Right ventricle myocardium inferior (tissue), 1 donor: ENCODE measurements around the gene ZNF827. TPM values are rescaled to one million over a fixed set of nuclear protein-coding genes. Genes with fewer than 3 reads are reported as not detected.

Experiments used
- ATAC-seq: fragments of 200-7000 bp; cut with Tn5 transposase; one replicate; pipeline ENCODE4 v1.9.1; 2020; ENCODE audit warnings: mild to moderate bottlenecking, moderate library complexity
- DNase-seq: peaks from one replicate; pipeline ENCODE4 v3.0.0; 2021; ENCODE audit errors: missing footprints
- intact Hi-C: fragments of 100-400 bp; cut with DNase I; formaldehyde crosslinking; loops from one replicate; pipeline ENCODE4 v1.11.0; 2022
- total RNA-seq: library from RNA; stranded (reverse); fragmentation: NEBNext Ultra II Directional; extraction: Animal tissue kit (Norgen Biotek cat#: 25700); gene quantifications from one replicate; pipeline ENCODE4 v1.2.1, GENCODE V29; 2021
- donor health status: DM: no; HTN: yes; CAD: no; lungs with severe emphysema.

Gene ZNF827
- total RNA-seq, 1 donor from 2014 or later = 11.9 TPM

DNA sequence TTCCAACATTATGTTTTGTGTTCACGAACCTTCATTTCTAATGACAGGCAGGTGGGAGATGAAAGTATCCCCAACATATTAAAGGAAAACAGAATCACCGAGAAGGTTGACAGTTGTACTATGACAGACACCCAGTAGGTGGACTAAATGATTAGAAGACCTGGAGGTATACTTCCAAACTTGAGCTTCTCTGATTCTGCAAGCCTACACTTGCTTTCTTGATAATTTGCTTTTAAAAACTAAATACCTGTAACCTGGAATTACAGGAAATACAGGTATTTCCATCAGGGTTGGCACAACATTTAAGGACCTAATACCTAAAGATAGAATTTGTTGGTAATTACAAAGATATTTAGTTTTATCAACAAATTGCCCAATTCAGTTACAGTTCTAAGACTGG, 215.3 kb downstream of the ZNF827 start:
- intact Hi-C loops = no loop called here
- no peak for ATAC-seq
- no peak for DNase-seq

DNA sequence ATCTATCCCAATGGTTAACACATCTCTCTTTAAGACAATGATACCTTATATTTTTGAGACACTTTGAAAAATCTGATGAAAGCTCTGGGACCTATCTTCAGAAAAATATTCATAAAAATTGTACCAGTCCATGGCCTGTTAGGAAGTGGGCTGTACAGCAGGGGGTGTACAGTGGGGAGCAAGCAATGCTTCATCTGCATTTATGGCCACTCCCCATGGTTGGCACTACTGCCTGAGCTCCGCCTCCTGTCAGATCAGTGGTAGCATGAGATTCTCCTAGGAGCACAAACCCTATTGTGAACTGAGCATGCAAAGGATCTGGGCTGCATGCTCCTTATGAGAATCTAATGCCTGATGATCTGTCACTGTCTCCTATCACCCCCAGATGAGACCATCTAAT, 216.1 kb downstream of the ZNF827 start:
- intact Hi-C loops = no loop called here
- ATAC-seq (peak; percentile 40), DNase-seq (no peak)

DNA sequence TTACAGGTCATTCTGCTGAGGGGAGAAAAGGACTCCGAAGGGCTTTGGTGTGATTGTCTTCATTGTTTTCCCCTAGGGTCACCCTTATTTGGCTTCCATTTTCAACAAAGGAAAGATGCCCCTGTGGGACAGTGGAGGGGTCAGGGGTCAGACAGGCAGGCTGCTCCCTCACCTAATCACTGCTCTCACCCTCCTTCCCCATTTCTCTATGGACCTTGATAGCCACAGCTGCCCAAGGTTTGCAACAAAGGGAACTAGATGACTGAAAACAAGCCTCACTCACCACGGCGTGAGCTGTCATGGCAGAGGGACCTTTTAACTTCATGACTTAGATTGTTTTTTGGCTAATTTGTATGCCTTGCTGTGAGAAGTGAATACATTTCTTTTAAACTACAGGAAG, 218.0 kb downstream of the ZNF827 start:
- ATAC-seq = no peak
- DNase-seq = no peak
- intact Hi-C loops = no loop called here

DNA sequence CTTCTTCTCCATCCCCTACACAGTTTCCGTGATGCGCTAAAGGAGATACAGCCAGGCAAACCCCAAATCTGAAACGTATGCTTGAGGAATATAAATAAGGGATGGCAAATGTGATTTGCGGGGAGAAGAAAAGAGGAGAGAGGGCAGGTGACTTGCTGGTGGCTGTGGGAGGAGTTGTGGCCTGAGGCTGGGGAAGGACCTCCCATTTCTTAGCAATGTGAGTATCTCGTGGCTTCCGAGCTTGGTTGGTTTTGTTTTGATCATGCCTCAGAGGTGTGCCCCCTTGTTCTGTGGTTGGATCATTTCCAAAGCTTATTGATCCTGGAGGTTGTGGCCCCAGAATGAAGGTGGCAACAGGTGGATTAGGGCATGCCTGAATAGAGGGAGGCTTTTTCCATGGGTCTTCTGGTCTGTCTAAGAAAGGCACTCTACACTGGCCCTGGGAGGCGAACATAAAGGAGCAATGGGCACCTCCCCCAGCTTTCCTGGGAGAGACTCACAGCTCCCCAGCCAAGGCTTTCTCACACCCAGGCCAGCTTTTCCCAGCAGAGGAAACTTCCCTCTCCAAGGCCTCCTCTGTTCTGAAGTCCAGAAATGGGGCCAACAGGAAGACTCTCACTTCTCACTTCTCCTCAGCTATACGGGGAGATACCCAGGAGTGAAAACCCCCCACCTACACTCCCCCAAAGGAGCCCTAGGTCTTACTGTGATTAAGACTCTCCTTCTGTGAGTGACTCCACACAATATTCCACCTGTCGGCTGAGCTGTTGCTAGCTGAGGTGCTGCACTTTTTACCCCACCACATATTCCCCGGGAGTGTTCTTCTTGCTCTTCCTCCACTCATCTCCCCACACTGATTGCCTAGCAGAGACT, 218.6 kb downstream of the ZNF827 start:
- ATAC-seq (no peak), DNase-seq (no peak)
- intact Hi-C loops = no loop called here

DNA sequence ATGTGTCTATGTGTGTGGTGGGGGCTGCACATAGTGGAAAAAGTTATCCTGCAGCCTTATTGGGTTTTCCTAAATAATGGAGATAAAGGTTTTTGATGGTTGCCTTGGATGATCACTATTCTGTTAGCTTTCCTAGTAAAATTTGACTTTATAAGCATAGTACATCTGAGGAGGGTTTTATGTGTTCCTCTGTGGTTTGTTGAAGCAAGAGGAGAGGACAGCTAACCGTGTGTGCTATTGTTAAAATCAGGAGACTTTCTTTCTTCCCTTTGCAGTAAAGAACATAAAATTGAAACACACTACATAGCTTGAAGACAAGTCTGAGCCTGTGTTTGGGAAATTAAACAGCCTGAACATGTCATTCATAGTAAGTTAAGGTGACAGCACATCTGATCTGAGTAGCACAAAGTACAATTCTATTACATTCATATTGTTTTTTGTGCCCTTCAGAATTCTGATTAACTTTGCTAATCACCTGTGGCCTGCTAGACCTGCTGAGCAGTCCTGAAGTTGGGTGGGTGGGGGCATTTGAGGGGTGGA, 221.9 kb downstream of the ZNF827 start:
- no peak for DNase-seq
- intact Hi-C loops = no loop called here
- ATAC-seq = no peak

DNA sequence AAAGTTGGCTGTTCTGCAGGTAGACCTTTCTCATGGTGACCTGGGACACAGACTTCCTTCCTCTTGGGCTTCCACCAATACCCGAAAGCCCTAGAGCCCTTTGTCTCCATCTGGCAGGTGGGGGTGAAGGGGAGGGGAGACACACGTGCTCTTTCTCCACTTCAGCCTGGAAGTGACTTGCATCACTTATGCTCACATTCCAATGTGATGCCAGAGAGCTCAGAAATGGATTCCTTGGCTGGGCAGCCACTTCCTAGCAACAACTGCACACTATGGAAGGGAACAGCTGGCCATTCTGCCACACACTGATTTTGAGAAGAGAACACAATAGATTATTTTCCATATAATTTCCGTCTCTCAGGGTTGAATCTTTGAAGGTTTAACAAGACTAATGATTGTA, 222.4 kb downstream of the ZNF827 start:
- intact Hi-C loops = no loop called here

DNA sequence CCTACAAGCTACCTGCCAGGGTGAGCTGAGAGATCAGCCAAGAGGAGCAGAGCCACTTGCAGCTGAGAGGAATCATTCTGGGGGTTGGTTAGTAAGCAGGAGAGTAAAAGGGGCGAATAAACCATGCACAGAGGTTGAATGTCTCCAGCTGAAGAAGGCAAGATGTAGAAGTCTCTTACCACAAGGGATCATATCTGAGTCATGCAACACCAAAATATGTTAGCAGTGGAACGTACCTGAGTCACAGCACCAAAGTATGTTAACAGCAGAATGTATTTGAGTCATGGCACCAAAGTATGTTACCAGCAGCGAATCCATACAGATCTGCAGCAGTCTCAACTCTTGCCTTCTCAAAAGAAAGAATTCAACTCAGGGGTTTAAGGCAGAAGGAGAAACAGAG, 228.8 kb downstream of the ZNF827 start:
- intact Hi-C loops = no loop called here
- ATAC-seq = no peak
- no peak for DNase-seq

More for the DNA sequence above, 222.4 kb downstream of the ZNF827 start:
- ATAC-seq (peak; percentile 69), DNase-seq (no peak)

DNA sequence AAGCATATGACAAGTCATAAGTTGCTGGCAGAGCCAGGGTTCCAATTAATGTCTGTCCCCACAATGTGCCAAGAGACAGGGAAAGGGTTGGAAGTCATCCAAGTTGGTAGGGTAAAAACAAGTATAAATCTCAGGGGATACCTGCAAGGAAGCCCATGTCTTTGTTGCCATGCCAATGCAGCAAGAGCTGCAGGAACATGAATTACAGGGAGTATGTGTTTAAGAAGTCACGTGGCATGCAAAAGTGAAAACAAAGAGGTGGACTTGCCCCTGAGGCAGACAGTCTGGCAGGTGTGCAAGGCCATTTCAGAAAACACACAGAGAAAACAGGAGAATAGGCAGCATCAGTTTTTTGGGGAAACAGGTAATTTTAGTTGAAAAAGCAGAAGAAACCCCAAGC, 229.3 kb downstream of the ZNF827 start:
- intact Hi-C loops = no loop called here
- no peak for DNase-seq
- no peak for ATAC-seq

Other genes with a start within 250 kb of the ZNF827 start
- 14.8 TPM for gene LSM6, start 236.9 kb upstream of the ZNF827 start, total RNA-seq